Activated naive CD8-positive, alpha-beta T cell treated with anti-CD3 and anti-CD28 coated beads, Interleukin-2, amount 50 U/mL, for 24 hours (primary cell): Measurements from ENCODE around the gene DAB2IP.

Experiments
- ATAC-seq: fragments of 150-1000 bp; cut with Tn5 transposase; one replicate; pipeline ENCODE4 v1.10.0; 2021
- DNase-seq: peaks from one replicate; pipeline ENCODE4 v3.0.0; 2021
- H3K27ac Mint-ChIP-seq: one replicate; pipeline ENCODE4 v1.8.0; 2021; ENCODE audit warnings: mild to moderate bottlenecking, mixed read lengths
- H3K27me3 Mint-ChIP-seq: one replicate; pipeline ENCODE4 v1.8.0; 2021; ENCODE audit warnings: mixed read lengths
- H3K36me3 Mint-ChIP-seq: one replicate; pipeline ENCODE4 v1.8.0; 2021; ENCODE audit warnings: low read depth, mixed read lengths
- H3K4me1 Mint-ChIP-seq: one replicate; pipeline ENCODE4 v1.8.0; 2021; ENCODE audit warnings: mixed read lengths
- H3K4me3 Mint-ChIP-seq: one replicate; pipeline ENCODE4 v1.8.0; 2021; ENCODE audit warnings: mild to moderate bottlenecking, moderate library complexity, mixed read lengths
- H3K9me3 Mint-ChIP-seq: one replicate; pipeline ENCODE4 v1.8.0; 2021; ENCODE audit warnings: mixed read lengths

Gene DAB2IP

DNA sequence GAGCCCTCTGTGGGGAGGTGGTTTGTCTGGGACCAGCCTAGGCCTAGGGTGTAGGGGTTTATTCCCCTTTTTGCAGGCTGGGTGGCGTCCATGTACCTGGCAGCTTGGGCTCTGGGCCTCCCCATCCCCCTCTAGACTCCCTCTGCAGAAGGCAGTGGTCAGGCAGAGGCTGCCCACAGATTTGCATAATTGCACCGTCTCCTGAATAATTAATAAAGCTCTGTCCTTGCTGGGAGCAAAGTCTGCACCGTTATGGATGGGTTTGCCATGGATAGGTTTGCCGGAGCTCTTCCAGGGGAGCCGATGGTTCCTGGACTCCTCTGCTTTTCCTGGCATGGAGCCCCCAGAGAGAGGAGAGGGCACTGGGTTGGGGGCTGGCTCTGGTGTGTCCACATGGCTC, 60.4 kb downstream of the DAB2IP start:
- no peak overlapping the region for H3K27ac Mint-ChIP-seq
- ATAC-seq = no peak

GRCh38 chr9:121713400-121714070, 62.1 kb downstream of the DAB2IP start:
- Mint-ChIP-seq H3K27me3 (peaks cover 2% of the 10 kb centered on the region), H3K4me1 (no peaks in the 10 kb centered on the region), H3K9me3 (no peaks in the 10 kb centered on the region), H3K27ac (no peak overlapping the region), H3K4me3 (no peak overlapping the region), H3K36me3 (no peaks in the 10 kb centered on the region)
- DNase-seq (no peak), ATAC-seq (no peak)

More for the DNA sequence above, 60.4 kb downstream of the DAB2IP start:
- H3K36me3 Mint-ChIP-seq = no peaks in the 10 kb centered on the region
- DNase-seq = no peak
- no peaks in the 10 kb centered on the region for H3K27me3 Mint-ChIP-seq
- peaks cover 2% of the 10 kb centered on the region for H3K4me1 Mint-ChIP-seq
- no peak overlapping the region for H3K4me3 Mint-ChIP-seq
- H3K9me3 Mint-ChIP-seq = no peaks in the 10 kb centered on the region

GRCh38 chr9:121714075-121714705, 62.8 kb downstream of the DAB2IP start:
- peaks cover 2% of the 10 kb centered on the region for H3K27me3 Mint-ChIP-seq
- no peak overlapping the region for H3K4me3 Mint-ChIP-seq
- H3K9me3 Mint-ChIP-seq = no peaks in the 10 kb centered on the region
- DNase-seq (no peak), ATAC-seq (no peak)
- H3K27ac Mint-ChIP-seq = no peak overlapping the region
- H3K4me1 Mint-ChIP-seq = no peaks in the 10 kb centered on the region
- no peaks in the 10 kb centered on the region for H3K36me3 Mint-ChIP-seq

DNA sequence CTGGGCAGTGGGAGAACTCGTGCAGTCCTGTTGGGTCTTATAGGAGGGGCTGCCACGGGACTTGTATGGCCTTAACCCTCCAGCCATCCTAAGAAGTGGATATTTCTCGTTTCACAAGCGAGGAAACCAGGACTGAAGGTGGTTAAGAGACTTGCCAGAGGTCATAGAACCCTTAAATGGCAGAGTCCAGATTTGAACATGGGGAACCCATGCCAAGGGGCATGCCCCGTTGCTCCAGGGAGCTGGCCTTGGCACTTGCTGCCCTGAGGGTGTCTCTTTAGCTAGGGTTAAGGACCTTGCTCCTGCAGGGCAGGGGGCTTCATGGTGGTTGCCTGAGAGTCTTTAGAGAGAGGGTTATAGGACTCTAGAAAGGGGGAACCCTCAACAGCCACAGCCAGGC, 63.4 kb downstream of the DAB2IP start:
- ATAC-seq (no peak), DNase-seq (no peak)
- H3K4me3 Mint-ChIP-seq = no peak overlapping the region
- no peaks in the 10 kb centered on the region for H3K9me3 Mint-ChIP-seq
- H3K36me3 Mint-ChIP-seq = no peaks in the 10 kb centered on the region
- no peak overlapping the region for H3K27ac Mint-ChIP-seq
- peaks cover 2% of the 10 kb centered on the region for H3K27me3 Mint-ChIP-seq
- no peaks in the 10 kb centered on the region for H3K4me1 Mint-ChIP-seq

DNA sequence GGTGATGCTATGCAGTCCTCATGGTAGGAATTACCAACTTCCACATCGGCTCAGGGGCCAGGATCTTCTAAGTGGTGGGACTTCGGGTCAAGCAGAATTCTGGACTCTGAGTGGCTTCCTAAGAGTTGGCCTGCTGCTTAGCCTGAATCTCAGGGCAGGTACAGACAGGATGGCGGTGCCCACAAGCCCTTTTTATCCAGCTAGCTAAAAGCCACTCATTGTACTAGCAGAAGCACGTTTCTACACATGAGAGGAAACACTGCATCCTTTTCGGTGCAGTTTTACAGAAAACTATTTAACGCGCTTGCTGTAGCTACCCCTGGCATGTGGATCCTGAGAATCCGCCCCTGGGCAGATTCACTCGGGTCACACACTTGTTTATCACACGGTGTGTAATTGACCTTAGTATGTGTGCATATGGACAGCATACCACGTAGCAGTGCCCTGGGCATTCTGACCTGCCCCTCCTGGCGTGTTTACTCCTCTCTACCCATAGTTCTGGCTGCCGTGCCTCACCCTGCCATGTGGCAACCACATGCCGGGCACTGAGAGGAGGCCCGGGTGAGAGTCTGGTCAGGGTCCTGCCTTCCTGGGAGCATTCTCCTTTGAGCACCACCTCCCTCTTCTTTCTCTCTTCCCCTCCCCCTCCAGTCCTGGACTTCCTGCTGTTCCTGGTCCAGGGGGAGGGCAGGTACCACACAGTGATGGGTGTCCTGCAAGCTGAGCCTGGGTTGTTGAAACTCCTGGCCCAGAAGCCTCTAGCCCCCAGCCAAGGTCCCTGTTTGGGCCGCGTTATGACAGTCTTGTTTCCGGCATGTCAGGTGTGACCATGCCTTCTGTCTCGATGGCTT, 65.9 kb downstream of the DAB2IP start:
- Mint-ChIP-seq H3K36me3 (no peaks in the 10 kb centered on the region), H3K4me3 (no peak overlapping the region), H3K9me3 (no peaks in the 10 kb centered on the region), H3K4me1 (no peaks in the 10 kb centered on the region), H3K27me3 (peaks cover 2% of the 10 kb centered on the region), H3K27ac (no peak overlapping the region)
- DNase-seq = no peak
- no peak for ATAC-seq

- H3K27ac Mint-ChIP-seq = no peak overlapping the region
- no peaks in the 10 kb centered on the region for H3K36me3 Mint-ChIP-seq
- H3K9me3 Mint-ChIP-seq = no peaks in the 10 kb centered on the region
- H3K4me3 Mint-ChIP-seq = no peak overlapping the region
- ATAC-seq (no peak), DNase-seq (no peak)
- peaks cover 2% of the 10 kb centered on the region for H3K27me3 Mint-ChIP-seq
- no peaks in the 10 kb centered on the region for H3K4me1 Mint-ChIP-seq
Measured at GRCh38 chr9:121718084-121718483, 66.7 kb downstream of the DAB2IP start.

- no peak for ATAC-seq
- Mint-ChIP-seq H3K27me3 (peaks cover 2% of the 10 kb centered on the region), H3K36me3 (no peaks in the 10 kb centered on the region), H3K4me3 (no peak overlapping the region), H3K9me3 (no peaks in the 10 kb centered on the region), H3K4me1 (no peaks in the 10 kb centered on the region), H3K27ac (no peak overlapping the region)
- DNase-seq = no peak
Measured at GRCh38 chr9:121718501-121718900, 67.1 kb downstream of the DAB2IP start.

DNA sequence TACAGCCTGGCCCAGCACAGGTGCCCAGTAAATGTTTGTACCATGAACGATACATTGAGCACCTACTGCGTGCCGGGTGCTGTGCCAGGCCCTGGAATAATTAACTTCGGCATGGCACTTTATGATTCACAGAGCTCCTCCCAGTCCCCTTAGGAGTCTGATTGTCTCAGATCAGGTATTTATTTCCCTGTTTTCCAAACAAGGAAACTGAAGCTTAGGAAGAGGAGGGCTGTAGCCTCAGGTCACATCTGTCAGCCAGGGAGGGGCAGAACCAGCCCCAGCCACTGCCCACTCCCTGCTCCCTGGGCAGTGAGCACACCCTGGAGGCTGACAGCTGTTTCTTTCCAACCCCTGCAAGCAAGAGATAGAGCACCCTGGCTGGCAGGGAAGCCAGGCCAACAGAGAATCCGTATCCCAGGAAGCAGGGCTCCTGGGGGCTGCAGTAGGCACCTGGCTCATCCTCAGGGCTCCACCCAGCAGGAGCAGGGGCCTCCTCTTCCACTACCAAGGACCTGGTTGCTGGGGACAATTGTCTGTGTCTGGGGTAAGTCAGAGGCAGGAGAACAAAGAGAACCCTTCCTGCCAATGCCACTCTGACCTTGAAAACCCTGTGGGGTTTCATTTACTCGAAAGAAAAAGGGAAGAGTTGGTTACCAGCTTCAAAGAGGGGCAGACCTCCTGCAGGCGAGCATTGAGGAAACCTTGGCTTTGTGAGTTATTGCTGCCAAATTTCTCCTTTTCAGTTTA, 69.0 kb downstream of the DAB2IP start:
- DNase-seq (no peak), ATAC-seq (no peak)
- Mint-ChIP-seq H3K27me3 (peaks cover 2% of the 10 kb centered on the region), H3K4me3 (no peak overlapping the region), H3K27ac (no peak overlapping the region), H3K4me1 (no peaks in the 10 kb centered on the region), H3K9me3 (no peaks in the 10 kb centered on the region), H3K36me3 (no peaks in the 10 kb centered on the region)

- no peak for ATAC-seq
Measured at GRCh38 chr9:121721058-121721350, 69.6 kb downstream of the DAB2IP start.

GRCh38 chr9:121721770-121722169, 70.3 kb downstream of the DAB2IP start:
- Mint-ChIP-seq H3K27ac (no peak overlapping the region), H3K9me3 (no peaks in the 10 kb centered on the region), H3K27me3 (peaks cover 5% of the 10 kb centered on the region), H3K4me3 (no peak overlapping the region), H3K36me3 (no peaks in the 10 kb centered on the region), H3K4me1 (no peaks in the 10 kb centered on the region)
- no peak for DNase-seq
- ATAC-seq = no peak

More at GRCh38 chr9:121721058-121721350, 69.6 kb downstream of the DAB2IP start:
- H3K27me3 Mint-ChIP-seq = peaks cover 2% of the 10 kb centered on the region
- H3K4me3 Mint-ChIP-seq = no peak overlapping the region
- H3K4me1 Mint-ChIP-seq = no peaks in the 10 kb centered on the region
- H3K27ac Mint-ChIP-seq = no peak overlapping the region
- no peak for DNase-seq
- no peaks in the 10 kb centered on the region for H3K9me3 Mint-ChIP-seq
- H3K36me3 Mint-ChIP-seq = no peaks in the 10 kb centered on the region

- H3K27me3 Mint-ChIP-seq = peaks cover 3% of the 10 kb centered on the region
- ATAC-seq = no peak
- H3K4me3 Mint-ChIP-seq = no peak overlapping the region
- H3K9me3 Mint-ChIP-seq = no peaks in the 10 kb centered on the region
- DNase-seq = no peak
- H3K4me1 Mint-ChIP-seq = no peaks in the 10 kb centered on the region
- no peaks in the 10 kb centered on the region for H3K36me3 Mint-ChIP-seq
- no peak overlapping the region for H3K27ac Mint-ChIP-seq
Measured at GRCh38 chr9:121725008-121725775, 73.8 kb downstream of the DAB2IP start.

DNA sequence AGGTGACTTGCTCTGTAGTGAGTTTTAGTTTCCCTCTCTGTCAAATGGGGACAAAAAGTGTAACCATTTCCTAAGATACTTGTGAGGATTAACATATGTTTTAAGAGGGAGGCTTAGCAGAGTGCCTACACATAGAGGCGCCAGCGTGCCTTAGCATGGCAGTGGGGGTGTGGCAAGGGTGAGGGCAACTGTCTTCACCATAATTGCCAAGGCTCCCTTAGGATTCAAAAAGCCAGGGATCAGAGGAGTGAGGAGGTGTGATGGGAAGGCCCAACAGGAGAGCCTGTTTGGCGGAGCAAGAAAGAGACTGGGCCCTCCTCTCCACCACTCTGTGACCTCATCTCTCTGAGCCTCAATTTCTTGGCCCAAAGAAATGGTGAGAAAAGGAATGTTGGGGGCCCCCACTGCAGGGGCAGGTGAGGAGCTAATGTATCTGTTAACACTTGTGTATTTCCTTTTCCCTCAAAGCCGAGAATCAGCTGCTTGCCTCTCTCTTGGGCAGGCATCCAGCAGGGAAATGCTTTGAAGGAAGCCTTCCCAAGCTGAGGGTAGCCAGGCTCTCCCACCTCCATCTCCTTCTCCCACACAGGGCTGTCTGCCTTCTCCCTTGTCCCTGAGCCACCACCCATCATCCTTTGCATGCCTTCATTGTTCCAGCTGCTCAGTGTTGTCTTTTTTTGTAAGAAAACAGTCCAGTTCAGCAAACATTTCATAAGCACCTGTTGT, 76.0 kb downstream of the DAB2IP start:
- ATAC-seq = no peak
- H3K4me1 Mint-ChIP-seq = peaks cover 3% of the 10 kb centered on the region
- H3K27me3 Mint-ChIP-seq = peaks cover 3% of the 10 kb centered on the region
- no peaks in the 10 kb centered on the region for H3K9me3 Mint-ChIP-seq
- no peak for DNase-seq
- H3K27ac Mint-ChIP-seq = peak overlapping the region; percentile 38
- H3K4me3 Mint-ChIP-seq = no peak overlapping the region
- H3K36me3 Mint-ChIP-seq = no peaks in the 10 kb centered on the region

- Mint-ChIP-seq H3K27ac (no peak overlapping the region), H3K9me3 (no peaks in the 10 kb centered on the region), H3K4me3 (no peak overlapping the region), H3K36me3 (no peaks in the 10 kb centered on the region), H3K4me1 (peaks cover 3% of the 10 kb centered on the region), H3K27me3 (peaks cover 5% of the 10 kb centered on the region)
- no peak for DNase-seq
- ATAC-seq = no peak
Measured at GRCh38 chr9:121728916-121729315, 77.5 kb downstream of the DAB2IP start.
